HepG2 (cell line): Measurements from ENCODE around the gene C16orf87. TPM values are rescaled to one million over a fixed set of nuclear protein-coding genes. Genes with fewer than 3 reads are reported as not detected.

ENCODE experiments used
- DMAP1 ChIP-seq: IDR thresholded peaks from 2 replicates; pipeline ENCODE4 v1.6.1; 2016
- GPN1 ChIP-seq: sonication (generic); formaldehyde crosslinking; IDR thresholded peaks from 2 replicates; pipeline ENCODE4 v1.5.1; 2020; ENCODE audit warnings: missing genetic modification reagents, borderline replicate concordance
- JUND ChIP-seq: sonication (generic); formaldehyde crosslinking; IDR thresholded peaks from 2 replicates; pipeline ENCODE4 v1.8.0; 2022; ENCODE audit warnings: mild to moderate bottlenecking, missing genetic modification reagents
- MTF1 ChIP-seq: sonication (generic); formaldehyde crosslinking; IDR thresholded peaks from 2 replicates; pipeline ENCODE4 v1.5.0; 2020; ENCODE audit warnings: missing genetic modification reagents
- PPARG ChIP-seq: conservative IDR thresholded peaks from 2 replicates; pipeline ENCODE4 v1.6.1; 2016; ENCODE audit warnings: missing biosample characterization, missing genetic modification reagents
- ZFP36L1 ChIP-seq: sonication (generic); formaldehyde crosslinking; IDR thresholded peaks from 2 replicates; pipeline ENCODE4 v1.8.0; 2022; ENCODE audit warnings: mild to moderate bottlenecking, missing genetic modification reagents, moderate library complexity
- ZFP41 ChIP-seq: sonication (generic); formaldehyde crosslinking; IDR thresholded peaks from 2 replicates; pipeline ENCODE4 v1.4.0; 2020; ENCODE audit warnings: mild to moderate bottlenecking, missing genetic modification reagents, borderline replicate concordance
- ZFY ChIP-seq: sonication (generic); formaldehyde crosslinking; IDR thresholded peaks from 2 replicates; pipeline ENCODE4 v1.4.0; 2020; ENCODE audit warnings: missing genetic modification reagents
- ZNF441 ChIP-seq: sonication (generic); formaldehyde crosslinking; IDR thresholded peaks from 2 replicates; pipeline ENCODE4 v1.7.0; 2021; ENCODE audit warnings: missing genetic modification reagents, borderline replicate concordance
- ZNF468 ChIP-seq: sonication (generic); formaldehyde crosslinking; IDR thresholded peaks from 2 replicates; pipeline ENCODE4 v1.8.0; 2022; ENCODE audit warnings: mild to moderate bottlenecking, moderate library complexity, missing genetic modification reagents
- ZNF713 ChIP-seq: sonication (generic); formaldehyde crosslinking; IDR thresholded peaks from 2 replicates; pipeline ENCODE4 v1.4.0; 2020; ENCODE audit warnings: mild to moderate bottlenecking, missing genetic modification reagents
- ZNF816 ChIP-seq: sonication (generic); formaldehyde crosslinking; IDR thresholded peaks from 2 replicates; pipeline ENCODE4 v1.8.0; 2022; ENCODE audit warnings: missing genetic modification reagents, mild to moderate bottlenecking, borderline replicate concordance
- ZNF850 ChIP-seq: sonication (generic); formaldehyde crosslinking; conservative IDR thresholded peaks from 2 replicates; pipeline ENCODE4 v1.9.0; 2021; ENCODE audit warnings: mild to moderate bottlenecking, missing genetic modification reagents
- polyA plus RNA-seq, 8 experiments: library from polyadenylated mRNA; depleted of rRNA in 3 of 8; stranded (reverse) in 7 of 8; unstranded in 1 of 8; fragments of >200 nt; fragmentation: Illumina TruSeq in 4 of 8; extraction: Trizol in 4 of 8; gene quantifications; 2 replicates each; pipeline versions ENCODE4 v1.2.1 to v1.2.3, GENCODE V29; 2011 to 2016; ENCODE audit warnings: low read depth in 4 of 8, missing spikeins in 1 of 8, mixed read lengths in 1 of 8; ENCODE audit not compliant: insufficient read depth in 1 of 8
- total RNA-seq, 5 experiments: library from RNA; depleted of rRNA; stranded (reverse); fragments of >200 nt; fragmentation: Illumina TruSeq; extraction: Trizol; gene quantifications; 2 replicates each; pipeline ENCODE4 v1.2.3, GENCODE V29; 2016; ENCODE audit warnings: low read depth in 1 of 5
- TF ChIP-seq, protein P1 (sequence below), 2 experiments: IDR thresholded peaks; 2 replicates each; pipeline ENCODE4 v1.6.1; 2011 to 2012; ENCODE audit warnings: low read length in 2 of 2, borderline replicate concordance in 1 of 2, low read depth in 1 of 2, mild to moderate bottlenecking in 1 of 2, moderate library complexity in 1 of 2
- TF ChIP-seq, protein P2 (sequence below): sonication (generic); formaldehyde crosslinking; IDR thresholded peaks from 2 replicates; pipeline ENCODE4 v1.5.0; 2020; ENCODE audit warnings: missing genetic modification reagents
- TF ChIP-seq, protein P3 (sequence below): sonication (generic); formaldehyde crosslinking; IDR thresholded peaks from 2 replicates; pipeline ENCODE4 v1.5.0; 2020; ENCODE audit warnings: mild to moderate bottlenecking, missing genetic modification reagents, borderline replicate concordance

Gene C16orf87
- total and polyA plus RNA-seq, 2 of the 13 experiments (the other 11 are each of a cell fraction or from before 2014, with no cell fraction given): 8.6 to 19.5 TPM

DNA sequence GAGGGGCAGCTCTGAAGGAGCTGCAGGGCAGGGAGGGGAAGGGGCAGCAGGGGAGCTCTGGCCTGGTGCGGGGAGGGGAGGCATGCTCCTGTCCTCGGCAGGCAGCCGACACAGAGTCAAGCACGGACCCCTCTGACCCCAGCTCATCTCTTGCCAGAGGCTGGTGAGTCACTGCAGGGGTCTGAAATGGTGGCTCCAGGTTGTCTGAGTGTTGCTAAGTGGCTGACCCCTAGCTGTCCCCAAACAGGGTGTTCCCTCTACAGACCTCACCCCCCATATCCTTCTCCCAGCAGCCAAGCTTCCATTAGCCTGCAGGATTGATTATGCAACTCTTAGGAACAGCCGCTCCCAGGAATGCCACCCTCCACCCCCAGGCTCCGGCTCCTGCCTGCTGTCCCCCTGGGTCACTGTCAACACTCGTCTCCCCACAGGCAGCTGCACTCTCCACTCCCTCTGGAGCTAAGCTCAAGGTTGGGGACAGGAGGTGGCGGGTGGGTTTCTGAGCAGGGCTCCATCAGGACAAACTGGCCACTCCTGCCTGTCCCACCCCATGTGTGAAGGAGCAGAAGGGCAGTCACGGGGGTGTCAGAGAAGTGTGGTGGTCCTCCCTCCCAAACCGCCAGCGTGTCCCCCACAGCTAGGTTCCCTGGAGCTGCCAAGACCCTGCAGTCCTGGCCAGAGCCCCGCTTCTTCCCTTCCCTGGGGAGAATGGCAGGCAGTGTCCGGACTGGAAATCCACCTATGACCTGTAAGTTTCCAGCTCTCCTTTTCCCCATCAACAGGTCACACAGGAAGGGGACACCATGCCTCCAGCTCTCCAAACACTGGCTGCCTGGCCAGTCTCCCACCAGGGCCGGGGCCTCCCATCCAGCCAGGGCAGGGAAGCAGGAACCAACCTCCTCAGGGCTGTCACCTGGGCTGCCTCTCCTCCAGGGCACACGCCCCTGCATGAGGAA lies 83.9 kb downstream of the C16orf87 start (continued):
- TF ChIP-seq, protein P1, sequence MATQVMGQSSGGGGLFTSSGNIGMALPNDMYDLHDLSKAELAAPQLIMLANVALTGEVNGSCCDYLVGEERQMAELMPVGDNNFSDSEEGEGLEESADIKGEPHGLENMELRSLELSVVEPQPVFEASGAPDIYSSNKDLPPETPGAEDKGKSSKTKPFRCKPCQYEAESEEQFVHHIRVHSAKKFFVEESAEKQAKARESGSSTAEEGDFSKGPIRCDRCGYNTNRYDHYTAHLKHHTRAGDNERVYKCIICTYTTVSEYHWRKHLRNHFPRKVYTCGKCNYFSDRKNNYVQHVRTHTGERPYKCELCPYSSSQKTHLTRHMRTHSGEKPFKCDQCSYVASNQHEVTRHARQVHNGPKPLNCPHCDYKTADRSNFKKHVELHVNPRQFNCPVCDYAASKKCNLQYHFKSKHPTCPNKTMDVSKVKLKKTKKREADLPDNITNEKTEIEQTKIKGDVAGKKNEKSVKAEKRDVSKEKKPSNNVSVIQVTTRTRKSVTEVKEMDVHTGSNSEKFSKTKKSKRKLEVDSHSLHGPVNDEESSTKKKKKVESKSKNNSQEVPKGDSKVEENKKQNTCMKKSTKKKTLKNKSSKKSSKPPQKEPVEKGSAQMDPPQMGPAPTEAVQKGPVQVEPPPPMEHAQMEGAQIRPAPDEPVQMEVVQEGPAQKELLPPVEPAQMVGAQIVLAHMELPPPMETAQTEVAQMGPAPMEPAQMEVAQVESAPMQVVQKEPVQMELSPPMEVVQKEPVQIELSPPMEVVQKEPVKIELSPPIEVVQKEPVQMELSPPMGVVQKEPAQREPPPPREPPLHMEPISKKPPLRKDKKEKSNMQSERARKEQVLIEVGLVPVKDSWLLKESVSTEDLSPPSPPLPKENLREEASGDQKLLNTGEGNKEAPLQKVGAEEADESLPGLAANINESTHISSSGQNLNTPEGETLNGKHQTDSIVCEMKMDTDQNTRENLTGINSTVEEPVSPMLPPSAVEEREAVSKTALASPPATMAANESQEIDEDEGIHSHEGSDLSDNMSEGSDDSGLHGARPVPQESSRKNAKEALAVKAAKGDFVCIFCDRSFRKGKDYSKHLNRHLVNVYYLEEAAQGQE (IDR thresholded peaks at IDR 0.05; ENCODE audit: borderline replicate concordance in 1 of 2, low read depth in 1 of 2, low read length in 2 of 2): no peak
- no peak for TF ChIP-seq PPARG
- no peak for TF ChIP-seq MTF1 (CRISPR knock-in tag)
- no peak for TF ChIP-seq ZNF850 (CRISPR knock-in tag)
- TF ChIP-seq DMAP1: 0 out of 2 replicates have a peak, but pooled peaks have one; percentile 24
- 0 out of 2 replicates have a peak, but pooled peaks have one; percentile 26 for TF ChIP-seq ZNF713 (CRISPR knock-in tag)
- TF ChIP-seq ZNF816: no peak
- TF ChIP-seq ZNF468 (CRISPR knock-in tag): no peak
- TF ChIP-seq, protein P2, sequence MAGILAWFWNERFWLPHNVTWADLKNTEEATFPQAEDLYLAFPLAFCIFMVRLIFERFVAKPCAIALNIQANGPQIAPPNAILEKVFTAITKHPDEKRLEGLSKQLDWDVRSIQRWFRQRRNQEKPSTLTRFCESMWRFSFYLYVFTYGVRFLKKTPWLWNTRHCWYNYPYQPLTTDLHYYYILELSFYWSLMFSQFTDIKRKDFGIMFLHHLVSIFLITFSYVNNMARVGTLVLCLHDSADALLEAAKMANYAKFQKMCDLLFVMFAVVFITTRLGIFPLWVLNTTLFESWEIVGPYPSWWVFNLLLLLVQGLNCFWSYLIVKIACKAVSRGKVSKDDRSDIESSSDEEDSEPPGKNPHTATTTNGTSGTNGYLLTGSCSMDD (CRISPR knock-in tag): no peak
- TF ChIP-seq, protein P3, sequence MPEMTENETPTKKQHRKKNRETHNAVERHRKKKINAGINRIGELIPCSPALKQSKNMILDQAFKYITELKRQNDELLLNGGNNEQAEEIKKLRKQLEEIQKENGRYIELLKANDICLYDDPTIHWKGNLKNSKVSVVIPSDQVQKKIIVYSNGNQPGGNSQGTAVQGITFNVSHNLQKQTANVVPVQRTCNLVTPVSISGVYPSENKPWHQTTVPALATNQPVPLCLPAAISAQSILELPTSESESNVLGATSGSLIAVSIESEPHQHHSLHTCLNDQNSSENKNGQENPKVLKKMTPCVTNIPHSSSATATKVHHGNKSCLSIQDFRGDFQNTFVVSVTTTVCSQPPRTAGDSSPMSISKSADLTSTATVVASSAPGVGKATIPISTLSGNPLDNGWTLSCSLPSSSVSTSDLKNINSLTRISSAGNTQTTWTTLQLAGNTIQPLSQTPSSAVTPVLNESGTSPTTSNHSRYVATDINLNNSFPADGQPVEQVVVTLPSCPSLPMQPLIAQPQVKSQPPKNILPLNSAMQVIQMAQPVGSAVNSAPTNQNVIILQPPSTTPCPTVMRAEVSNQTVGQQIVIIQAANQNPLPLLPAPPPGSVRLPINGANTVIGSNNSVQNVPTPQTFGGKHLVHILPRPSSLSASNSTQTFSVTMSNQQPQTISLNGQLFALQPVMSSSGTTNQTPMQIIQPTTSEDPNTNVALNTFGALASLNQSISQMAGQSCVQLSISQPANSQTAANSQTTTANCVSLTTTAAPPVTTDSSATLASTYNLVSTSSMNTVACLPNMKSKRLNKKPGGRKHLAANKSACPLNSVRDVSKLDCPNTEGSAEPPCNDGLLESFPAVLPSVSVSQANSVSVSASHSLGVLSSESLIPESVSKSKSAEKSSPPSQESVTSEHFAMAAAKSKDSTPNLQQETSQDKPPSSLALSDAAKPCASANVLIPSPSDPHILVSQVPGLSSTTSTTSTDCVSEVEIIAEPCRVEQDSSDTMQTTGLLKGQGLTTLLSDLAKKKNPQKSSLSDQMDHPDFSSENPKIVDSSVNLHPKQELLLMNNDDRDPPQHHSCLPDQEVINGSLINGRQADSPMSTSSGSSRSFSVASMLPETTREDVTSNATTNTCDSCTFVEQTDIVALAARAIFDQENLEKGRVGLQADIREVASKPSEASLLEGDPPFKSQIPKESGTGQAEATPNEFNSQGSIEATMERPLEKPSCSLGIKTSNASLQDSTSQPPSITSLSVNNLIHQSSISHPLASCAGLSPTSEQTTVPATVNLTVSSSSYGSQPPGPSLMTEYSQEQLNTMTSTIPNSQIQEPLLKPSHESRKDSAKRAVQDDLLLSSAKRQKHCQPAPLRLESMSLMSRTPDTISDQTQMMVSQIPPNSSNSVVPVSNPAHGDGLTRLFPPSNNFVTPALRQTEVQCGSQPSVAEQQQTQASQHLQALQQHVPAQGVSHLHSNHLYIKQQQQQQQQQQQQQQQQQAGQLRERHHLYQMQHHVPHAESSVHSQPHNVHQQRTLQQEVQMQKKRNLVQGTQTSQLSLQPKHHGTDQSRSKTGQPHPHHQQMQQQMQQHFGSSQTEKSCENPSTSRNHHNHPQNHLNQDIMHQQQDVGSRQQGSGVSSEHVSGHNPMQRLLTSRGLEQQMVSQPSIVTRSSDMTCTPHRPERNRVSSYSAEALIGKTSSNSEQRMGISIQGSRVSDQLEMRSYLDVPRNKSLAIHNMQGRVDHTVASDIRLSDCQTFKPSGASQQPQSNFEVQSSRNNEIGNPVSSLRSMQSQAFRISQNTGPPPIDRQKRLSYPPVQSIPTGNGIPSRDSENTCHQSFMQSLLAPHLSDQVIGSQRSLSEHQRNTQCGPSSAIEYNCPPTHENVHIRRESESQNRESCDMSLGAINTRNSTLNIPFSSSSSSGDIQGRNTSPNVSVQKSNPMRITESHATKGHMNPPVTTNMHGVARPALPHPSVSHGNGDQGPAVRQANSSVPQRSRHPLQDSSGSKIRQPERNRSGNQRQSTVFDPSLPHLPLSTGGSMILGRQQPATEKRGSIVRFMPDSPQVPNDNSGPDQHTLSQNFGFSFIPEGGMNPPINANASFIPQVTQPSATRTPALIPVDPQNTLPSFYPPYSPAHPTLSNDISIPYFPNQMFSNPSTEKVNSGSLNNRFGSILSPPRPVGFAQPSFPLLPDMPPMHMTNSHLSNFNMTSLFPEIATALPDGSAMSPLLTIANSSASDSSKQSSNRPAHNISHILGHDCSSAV: no peak
- no peak for TF ChIP-seq ZNF441 (CRISPR knock-in tag)
- no peak for TF ChIP-seq ZFP36L1 (CRISPR knock-in tag)
- TF ChIP-seq JUND (CRISPR knock-in tag): 0 out of 2 replicates have a peak, but pooled peaks have one; percentile 38
- TF ChIP-seq GPN1: no peak
- no peak for TF ChIP-seq ZFP41 (CRISPR knock-in tag)
- no peak for TF ChIP-seq ZFY (CRISPR knock-in tag)
